DOHH2 (cell line): ENCODE measurements around the gene VAMP4.

Experiments
- CTCF ChIP-seq: fragments of 200-600 bp; sonication (generic); IDR thresholded peaks from one replicate; pipeline ENCODE4 v1.5.1; 2014; ENCODE audit warnings: antibody characterized with exemption, mild to moderate bottlenecking, low read depth, low read length; ENCODE audit not compliant: poor library complexity, severe bottlenecking
- EZH2phosphoT487 ChIP-seq: fragments of 200-600 bp; sonication (generic); IDR thresholded peaks from 2 replicates; pipeline ENCODE4 v1.6.1; 2017; ENCODE audit warnings: borderline replicate concordance, mild to moderate bottlenecking, antibody characterized with exemption, low read length, moderate library complexity, mixed read lengths

- TF ChIP-seq CTCF (no peak), EZH2phosphoT487 (no peak)
Measured at GRCh38 chr1:171751221-171751620, 9.4 kb upstream of the VAMP4 start.
